NCI-H2029 treated with DMSO at 0.1 percent for 48 hours (cell line): ENCODE measurements around the gene PMVK.

ENCODE experiments used
- DNase-seq: peaks from one replicate; lab custom pipeline; 2025; lab: John Stamatoyannopoulos, UW

The PMVK gene

DNA sequence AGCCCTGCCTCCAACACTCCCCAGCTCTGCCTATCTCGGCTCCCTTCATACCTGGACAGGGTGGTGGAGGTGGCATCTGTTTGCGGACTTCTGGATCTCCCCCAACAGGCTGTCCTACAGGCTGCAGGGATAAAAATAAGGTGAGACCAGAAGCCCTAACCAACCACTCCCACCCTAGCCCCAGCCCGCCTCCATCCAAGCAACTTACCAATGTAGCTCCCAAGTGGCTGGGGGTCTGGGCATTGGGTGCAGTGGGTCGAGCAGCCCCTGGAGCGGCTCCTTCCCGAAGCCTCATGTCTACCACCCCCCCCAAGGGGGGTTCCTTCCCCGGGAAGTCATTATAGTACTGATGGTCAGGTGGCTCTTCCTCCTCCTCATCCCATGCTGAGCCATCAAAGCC lies 29.6 kb upstream of the PMVK start:
- DNase-seq: no peak

DNA sequence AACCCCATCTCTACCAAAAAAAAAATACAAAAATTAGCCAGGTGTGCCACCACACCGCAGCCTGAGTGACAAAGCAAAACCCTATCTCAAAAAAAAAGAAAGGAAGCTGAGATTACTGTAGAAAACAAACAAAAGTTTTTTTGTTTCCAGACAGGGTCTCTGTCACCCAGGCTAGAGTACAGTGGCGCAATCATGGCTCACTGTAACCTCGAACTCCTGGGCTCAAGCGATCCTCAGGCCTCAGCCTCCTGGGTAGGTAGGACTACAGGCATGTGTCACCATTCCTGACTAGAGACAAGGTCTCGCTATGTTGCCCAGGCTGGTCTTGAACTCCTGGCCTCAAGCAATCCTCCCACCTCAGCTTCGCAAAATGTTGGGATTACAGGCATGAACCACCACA lies 27.8 kb upstream of the PMVK start:
- no peak for DNase-seq

DNA sequence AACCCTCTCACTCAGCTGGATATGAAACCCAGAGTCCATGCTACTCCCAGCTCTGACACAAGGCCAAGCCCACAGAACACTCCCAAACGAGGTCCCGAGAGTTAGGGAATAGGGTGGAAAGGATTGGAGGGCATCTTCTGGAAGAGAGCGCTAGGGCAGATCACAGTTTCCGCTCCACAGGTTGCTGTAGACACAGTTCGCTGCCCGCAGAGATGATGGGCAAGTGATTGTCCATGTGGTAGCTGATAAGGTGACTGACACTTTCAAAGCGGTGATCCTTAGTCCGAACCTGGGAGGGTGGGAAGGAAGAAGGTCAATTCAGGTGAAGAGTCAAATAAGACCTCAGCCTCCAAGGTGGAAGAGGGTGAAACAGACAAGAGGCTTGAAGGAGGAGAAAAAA lies 27.1 kb upstream of the PMVK start:
- DNase-seq: no peak

DNA sequence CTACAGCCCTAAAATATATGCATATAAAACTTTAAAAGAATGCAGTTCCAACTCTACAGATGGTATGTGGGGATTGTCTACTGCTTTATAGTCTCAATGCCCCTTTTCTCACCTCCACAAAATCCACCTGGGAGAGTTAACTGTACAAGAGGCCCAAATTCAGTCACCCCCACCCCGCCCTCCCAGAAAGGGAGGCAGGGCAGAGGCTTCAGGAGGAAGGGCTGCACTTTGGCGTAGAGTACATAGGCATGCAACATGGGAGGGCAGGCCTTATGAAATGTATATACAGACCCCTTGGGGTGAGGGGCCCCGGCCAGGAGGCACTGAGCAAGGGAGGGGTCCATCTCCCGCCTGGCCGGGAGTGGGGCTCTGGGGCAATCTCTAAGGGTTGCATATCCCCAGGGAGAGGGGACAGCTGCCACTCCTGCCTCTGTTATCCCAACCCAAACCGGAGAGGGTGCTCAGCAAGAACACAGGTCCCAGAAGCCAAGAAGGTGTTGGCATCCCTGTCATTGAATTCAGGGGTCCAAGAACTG lies 26.3 kb upstream of the PMVK start:
- no peak for DNase-seq

DNA sequence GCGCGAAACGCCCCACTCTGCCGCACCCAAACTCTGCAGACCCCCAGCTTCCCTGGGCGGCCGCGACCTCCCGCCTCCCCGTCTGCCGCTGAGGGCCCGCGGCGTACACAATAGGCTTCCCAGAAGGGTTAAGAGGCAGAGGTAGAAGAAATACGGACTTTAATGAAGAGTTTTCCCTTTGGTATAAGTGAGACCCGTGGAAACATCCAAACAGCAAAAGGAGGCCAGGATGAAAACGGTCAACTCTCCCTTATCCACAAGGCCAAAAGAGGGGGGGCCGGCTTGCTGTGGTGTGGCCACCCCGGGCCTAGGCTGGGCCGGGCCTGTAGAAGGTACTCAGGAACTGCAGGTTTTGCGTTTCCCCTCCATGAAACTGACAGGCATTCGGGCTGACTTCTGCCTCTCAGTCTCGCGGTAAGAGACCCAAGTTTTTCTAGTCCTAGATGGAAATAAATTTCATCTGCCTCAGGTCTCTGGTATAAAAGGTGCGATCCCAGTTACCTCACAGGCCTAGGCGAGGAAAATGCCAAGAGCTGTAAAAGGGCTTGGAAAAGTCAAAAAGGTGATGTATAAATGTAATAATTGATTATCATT lies 25.7 kb upstream of the PMVK start:
- no peak for DNase-seq

DNA sequence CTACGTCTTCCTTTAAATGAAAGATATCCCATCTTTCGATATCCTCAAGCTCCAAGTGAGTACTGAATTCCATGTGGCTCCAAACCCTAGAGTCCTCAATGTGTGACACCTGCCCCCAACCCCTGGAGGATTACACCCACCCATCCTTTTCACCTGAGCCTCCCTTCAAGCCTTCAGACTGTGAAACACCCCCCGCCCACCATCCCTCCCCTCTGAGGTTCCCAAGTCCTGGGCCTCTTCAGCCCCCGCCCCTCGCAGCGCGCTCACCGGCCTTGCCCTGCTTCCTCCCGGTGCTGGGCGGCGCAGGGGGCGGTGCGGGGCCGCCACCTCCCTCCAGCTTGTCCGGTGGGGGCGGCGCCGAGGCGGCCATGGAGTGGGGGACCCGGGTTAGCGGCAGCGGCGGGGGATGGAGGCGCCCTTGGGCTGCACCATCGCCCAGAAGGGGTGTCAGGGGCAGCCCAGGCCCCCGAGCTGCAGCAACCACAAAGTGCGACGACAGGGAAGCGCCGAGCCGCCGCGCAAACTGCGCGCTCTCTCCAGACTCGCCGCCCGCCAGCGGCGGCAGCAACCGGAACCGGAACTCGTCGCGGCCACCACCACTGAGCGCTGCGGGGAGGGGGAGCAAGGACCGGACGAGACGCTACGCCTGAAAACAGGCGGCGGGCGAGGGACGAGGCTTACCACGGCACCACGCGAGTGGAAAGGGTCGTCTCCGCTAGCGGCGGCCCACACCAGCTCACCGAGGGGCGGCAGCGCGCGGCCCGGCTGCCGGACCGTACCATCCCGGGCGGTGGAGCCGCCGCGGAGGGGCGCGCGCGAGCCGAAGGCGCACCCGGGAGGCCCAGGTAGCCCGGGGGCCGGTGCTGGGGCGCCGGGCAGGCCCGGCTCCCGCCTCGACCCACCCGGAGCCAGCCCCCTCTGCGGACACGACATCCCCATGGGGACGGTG lies 25.0 kb upstream of the PMVK start, which contains the start of gene PYGO2:
PYGO2 (minus strand) TSS at position 576 of the 949 bp plus-strand sequence; CDS start at position 370, 206 bp downstream.
- peak; percentile 12 for DNase-seq

DNA sequence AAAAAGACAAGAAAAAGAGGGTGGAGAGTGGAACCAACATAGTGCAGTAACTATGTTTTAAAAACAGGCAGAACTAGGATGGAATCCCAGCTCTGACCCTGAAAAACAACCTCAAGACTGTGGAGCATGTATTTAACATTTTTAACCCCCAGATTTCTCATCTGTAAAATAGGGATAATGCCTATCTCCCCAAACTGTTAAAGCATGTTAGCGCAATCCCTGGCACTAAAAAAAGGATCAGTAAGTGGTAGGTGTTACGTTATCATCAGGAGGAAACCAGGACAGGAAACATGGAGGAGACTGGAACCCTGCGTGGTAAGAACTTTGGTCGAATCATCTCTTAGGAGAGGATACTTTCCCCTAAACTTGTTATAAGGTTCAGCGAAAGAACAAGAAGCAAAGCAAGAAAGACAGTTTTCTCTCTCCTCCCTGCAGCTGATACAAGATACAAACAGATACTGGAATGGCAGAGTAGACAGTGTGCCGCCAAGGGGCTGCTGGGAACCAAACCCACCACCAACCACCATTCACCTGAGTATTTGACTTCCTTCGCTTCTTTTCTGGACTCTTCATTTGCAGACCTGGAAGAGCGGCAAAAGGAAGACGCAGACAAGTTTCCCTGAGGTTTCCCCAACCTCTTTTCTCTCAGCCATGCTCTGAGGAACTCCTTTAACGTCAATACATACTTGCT lies 24.1 kb upstream of the PMVK start:
- no peak for DNase-seq

DNA sequence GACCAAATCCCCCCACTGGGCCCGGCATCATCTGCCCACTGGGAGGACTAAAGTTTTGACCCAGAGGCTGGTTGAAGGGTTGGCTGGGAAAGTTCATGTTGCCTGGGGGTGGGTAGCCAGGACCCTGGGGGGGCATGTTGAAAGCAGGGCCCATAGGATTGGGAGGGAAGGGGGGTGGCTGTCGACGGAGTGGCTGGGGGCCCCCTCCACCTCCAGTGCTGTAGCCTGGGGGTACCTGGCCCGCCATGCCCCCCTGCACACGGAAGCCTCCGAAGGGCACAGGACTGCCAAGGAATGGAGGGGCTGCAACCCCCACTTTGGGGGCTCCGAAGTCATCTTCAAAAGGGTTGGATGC lies 22.9 kb upstream of the PMVK start:
- DNase-seq: no peak

DNA sequence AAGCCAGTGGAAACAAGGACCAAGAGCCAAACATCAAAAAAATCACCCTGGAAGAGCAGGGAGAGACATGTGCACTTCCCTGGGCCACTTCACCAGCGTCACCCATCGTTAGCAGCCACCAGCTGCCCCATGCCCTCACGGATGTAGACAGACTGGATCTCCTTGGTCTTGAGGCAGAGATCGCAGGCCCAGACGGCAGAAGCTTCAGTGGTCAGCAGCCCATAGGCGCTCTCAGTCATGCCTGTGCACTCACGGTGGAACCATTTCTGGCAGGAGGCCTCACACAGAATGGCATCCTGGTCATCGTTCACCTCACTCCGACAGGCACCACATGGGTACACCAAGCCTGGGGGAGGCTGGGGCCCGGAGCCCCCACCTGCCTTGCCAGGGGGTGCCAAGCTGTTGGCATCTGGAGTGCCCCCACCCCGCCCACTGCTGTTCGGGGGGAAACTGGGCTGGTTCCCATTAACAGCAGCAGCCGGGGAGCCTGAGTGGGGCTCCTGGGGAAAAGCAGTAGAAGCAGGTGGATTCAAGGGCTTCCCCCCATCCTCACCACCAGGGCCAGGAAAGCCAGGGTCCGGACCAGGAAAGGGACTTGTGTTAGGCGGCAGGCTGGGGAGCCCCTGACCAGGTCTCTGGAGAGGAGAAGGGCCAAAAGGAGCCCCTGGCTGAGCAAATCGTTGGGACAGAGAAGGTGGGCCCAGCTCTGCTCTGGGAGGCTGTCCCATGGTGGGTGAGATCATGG lies 22.3 kb upstream of the PMVK start:
- DNase-seq: no peak

DNA sequence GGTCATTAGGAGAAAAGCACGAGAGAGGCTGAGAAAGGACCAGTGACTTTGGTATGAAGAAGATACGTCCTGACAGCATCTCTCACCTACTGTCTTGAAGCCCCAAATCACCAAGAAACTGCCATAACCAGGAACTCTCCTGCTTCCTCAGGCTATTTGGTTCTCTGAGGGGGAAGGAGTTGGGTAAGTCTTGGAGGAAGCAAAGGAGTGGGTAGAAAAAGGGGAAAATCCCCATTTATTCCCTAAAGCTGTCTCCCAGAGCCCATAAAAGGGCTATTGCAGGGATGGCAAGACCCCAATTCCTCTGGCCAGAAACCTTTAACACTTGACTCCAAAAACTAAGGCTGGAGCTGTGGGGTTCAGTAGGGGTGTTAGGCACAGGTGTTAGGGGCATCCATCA lies 21.5 kb upstream of the PMVK start:
- DNase-seq: no peak

DNA sequence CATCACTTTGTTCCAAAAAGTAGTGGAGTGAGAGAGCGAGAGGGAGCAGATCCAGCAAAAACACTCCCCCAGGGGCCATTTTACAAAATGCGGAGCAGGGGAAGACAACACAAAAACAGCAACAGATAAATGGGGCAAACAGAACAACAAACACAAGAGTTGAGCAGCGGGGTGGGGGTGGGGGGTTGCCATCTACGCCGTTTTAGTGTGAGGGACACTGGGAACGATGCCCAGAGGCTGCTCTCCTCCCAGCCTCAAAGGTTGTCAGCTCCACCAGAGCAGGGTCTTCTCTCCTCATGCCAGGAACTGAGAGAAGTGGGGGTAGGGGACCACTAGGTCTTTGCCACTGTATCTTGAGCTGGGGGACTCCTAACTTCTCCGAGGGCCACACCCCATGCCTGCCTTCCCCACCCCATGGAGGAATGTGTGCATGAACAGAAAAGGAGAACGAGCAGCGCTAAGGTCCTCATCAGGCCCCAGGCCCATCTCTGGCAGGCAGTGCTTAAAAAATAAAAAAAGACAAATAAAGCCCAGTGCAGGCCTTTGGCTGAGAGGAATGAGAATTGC lies 20.7 kb upstream of the PMVK start:
- no peak for DNase-seq

DNA sequence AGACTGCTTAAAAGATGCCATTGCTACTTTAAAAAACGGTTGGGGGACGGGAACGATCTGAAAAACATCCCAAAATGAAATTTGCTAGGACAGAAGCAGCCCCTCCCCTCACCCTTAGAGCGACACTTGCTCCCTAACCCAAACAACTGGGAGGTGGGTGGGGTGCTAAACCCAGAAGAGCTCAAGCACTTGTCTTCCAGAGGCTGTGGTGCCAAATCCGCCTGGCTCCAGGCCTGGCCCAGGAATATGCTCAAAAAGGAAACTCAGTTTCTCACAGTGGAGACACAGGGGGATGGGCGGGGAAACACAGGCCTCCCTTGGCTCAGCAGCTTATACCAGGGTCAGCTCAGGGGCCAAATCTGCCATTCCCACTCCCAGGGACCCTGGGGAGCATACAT lies 20.0 kb upstream of the PMVK start:
- DNase-seq: no peak

DNA sequence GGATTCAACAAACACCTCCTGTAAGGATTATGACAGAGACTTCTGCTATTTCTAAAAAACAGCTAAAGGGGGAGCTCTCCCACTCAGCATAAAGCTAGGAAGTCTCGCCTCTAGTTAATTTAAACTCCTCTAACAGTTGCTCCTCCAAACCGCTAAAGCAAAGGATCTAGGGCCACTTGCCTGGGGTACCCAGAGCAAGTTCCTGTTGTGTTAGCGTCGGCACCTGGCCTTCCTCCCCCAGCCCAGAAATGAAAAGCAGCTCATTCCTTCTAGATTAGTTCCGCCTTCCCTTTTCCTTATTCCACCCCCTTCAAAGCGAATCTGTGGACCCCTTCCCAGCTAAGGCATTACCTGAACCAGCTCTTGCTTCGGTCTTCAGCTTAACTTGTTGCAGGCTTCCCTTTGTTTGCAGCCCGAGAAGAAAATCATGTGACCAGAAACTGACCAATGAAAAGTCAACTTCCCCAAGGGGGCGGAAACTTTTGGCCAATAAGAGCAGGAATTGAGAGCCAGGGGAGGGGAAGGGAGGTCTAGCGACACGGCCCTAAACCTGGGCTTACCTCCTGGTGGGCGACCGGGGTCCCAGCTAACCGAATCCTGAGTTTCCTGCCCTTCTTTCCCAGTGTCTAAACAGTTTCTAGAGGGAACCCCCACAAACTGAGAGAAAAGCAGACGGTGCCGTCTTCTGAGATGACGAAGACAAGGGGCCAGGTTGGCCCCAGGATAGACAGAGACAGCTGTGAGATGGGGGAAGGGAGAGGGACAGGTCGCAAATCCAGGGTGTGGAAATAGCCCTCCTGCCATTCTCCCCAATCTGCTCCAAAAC lies 19.4 kb upstream of the PMVK start, which contains the start of gene PBXIP1:
PBXIP1 (minus strand) TSS at position 382 of the 826 bp plus-strand sequence. CDS start 2,378 bp downstream, outside the sequence.
- DNase-seq: peak; percentile 65

DNA sequence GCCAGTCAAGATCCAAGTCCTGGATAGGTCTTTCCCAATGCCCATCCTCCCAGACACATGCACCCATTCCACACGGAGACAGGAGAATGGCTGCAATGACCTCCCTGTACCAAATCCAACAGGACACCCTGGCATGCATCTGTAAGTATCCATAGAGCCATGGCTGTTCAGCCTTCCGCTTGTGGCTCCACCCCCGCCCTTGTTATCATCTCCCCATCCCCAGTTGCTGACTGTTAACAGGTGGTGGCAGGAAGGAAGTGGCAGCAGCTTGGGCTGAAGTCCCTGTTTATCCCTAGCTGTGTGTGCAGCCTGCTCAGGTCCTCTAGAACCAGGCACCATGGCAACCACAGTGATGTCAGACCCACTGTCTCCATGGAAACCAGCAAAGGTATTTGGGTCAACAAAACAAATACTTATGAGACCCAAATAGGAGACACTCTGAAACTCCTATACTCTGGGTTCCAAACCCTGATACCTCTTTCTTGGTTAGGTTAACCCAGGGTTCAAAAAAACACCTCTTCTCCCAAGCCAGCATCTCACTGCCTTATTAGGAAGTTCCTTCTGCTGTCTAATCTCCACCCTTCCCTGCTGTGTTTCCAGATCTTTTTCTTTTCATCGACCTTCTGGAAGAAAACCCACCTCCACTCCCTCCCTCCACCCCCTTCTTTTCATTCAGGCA lies 18.7 kb upstream of the PMVK start:
- DNase-seq: peak; percentile 23

DNA sequence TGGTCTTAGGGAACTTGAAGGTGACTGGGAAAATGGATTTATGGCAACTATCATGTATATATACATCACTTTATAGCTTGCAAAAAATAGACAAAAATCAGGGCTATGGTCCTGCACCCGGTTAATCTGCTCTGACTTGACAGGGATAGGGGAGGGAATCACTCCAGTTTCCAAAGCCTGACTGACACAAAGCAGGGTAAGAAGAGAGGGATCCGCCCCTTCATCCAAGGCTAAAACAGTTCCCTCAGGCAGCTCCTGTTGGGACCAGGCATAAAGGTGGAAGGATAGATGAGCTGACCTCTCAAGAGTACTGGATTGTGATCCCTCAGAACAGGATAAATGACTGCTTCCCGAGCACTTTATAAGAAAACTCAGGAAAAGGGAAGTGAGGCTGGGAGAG lies 18.0 kb upstream of the PMVK start:
- no peak for DNase-seq

DNA sequence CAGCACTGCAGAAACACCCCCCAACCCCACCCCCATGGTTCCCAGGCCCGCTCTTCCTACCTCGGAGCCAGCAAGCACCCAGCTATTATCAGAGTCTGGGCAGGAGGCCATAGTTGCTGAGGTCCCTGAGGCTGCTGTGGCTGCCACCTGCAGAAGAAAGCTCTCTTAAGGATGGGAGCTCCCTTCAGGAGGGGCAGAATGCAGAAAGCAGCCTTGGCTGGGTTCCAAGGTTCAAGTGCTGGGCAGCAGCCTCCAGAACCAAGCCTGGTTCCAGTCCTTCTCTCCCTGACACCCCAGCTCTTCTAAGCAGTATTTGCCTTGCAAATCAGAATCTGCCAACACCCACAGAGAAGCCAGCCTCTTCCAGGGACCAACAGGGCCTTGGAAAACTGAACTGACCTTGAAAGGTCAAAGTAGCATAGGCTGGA lies 17.1 kb upstream of the PMVK start:
- no peak for DNase-seq

DNA sequence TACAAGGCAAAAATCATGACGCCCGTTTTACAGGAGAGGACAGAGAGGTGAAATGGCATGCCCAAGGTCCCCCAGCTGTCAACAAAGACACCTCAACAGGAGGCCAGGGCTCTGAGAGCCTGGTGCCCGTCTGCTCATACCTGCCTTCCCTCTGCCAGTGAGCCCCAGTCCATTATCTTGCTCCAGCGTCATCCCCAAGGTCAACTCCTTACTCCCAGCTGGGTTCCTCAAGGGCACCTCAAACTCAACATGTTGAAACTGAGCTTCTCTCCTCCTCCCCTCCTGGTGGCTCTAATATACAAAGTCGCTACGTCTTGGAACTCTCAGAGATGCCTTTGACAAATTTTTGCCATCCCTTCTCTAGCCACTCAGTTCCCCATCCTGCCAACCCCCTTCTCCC lies 16.1 kb upstream of the PMVK start:
- no peak for DNase-seq

DNA sequence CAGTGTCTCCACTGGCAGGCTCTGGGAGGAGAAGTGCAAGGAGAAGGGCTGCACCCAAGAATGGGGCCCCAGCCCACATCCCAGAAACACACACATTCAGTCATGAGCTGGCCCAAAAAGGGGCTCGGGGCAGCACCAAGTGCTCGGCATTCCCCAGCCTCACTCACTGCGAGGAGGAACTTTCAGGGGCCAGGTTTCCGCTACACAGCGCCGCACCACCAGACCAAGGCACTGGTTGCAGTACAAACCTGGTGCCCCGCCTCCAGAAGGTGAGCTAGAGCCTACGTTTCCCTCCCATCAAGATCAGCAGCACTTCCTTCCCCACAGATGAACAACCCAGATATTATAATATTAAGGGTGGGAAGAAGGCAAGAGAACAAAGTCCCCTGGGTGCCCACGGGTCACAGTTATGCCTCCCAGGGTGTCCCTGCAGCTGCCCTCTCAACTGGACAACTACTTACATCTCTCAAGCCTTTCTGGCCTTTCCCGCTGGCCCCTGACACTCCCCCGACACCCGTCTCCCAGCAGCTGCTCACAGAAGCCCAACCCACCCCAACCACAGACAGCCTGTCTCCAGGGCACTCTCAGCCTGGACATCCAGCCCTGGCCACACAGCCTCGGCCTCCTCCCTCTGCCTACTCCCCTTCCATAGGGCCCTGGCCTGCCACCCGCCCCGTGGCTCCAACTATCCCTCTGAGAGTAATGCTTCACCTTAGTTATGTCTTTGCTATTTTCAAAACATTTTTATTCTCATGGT lies 15.6 kb upstream of the PMVK start:
- DNase-seq: no peak

DNA sequence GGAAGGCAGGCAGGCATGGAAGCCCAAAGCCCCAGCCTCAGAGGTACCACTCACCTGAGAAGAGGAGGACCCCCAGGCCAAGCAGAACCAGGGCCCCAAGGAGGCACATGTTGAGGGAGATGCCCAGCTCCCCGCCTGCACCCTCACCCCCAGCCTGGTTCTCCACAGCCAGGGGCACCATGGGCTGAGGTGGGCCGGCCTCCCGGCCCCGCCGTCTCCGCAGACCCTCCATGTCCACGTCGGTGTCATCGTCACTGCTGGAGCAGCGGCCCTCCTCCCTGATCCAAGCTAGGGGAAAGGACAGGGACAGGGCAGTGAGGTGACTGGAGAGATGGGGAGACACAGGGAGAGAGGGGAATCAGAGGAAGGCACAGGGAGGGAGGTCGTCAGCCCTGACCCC lies 11.6 kb upstream of the PMVK start:
- no peak for DNase-seq
